ENCODE results near the gene AMOTL1. TPM values are rescaled to one million over a fixed set of nuclear protein-coding genes. Genes with fewer than 3 reads are reported as not detected.
A peak's percentile ranks its signal among the peaks of the same experiment; 100 is the strongest.

Gene AMOTL1, protein sequence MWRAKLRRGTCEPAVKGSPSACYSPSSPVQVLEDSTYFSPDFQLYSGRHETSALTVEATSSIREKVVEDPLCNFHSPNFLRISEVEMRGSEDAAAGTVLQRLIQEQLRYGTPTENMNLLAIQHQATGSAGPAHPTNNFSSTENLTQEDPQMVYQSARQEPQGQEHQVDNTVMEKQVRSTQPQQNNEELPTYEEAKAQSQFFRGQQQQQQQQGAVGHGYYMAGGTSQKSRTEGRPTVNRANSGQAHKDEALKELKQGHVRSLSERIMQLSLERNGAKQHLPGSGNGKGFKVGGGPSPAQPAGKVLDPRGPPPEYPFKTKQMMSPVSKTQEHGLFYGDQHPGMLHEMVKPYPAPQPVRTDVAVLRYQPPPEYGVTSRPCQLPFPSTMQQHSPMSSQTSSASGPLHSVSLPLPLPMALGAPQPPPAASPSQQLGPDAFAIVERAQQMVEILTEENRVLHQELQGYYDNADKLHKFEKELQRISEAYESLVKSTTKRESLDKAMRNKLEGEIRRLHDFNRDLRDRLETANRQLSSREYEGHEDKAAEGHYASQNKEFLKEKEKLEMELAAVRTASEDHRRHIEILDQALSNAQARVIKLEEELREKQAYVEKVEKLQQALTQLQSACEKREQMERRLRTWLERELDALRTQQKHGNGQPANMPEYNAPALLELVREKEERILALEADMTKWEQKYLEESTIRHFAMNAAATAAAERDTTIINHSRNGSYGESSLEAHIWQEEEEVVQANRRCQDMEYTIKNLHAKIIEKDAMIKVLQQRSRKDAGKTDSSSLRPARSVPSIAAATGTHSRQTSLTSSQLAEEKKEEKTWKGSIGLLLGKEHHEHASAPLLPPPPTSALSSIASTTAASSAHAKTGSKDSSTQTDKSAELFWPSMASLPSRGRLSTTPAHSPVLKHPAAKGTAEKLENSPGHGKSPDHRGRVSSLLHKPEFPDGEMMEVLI
- 10 to 100 TPM in 1 of 2 donors, 1 to 10 TPM in 1; 3.3 to 14.2 TPM for total RNA-seq
- long read RNA-seq, full-length matches to known transcripts: 1 of 5 reads
- long read RNA-seq, partial matches to known transcripts: 1 of 5 reads
- long read RNA-seq, other reads (novel, unspliced or antisense): 3 of 5 reads

DNA sequence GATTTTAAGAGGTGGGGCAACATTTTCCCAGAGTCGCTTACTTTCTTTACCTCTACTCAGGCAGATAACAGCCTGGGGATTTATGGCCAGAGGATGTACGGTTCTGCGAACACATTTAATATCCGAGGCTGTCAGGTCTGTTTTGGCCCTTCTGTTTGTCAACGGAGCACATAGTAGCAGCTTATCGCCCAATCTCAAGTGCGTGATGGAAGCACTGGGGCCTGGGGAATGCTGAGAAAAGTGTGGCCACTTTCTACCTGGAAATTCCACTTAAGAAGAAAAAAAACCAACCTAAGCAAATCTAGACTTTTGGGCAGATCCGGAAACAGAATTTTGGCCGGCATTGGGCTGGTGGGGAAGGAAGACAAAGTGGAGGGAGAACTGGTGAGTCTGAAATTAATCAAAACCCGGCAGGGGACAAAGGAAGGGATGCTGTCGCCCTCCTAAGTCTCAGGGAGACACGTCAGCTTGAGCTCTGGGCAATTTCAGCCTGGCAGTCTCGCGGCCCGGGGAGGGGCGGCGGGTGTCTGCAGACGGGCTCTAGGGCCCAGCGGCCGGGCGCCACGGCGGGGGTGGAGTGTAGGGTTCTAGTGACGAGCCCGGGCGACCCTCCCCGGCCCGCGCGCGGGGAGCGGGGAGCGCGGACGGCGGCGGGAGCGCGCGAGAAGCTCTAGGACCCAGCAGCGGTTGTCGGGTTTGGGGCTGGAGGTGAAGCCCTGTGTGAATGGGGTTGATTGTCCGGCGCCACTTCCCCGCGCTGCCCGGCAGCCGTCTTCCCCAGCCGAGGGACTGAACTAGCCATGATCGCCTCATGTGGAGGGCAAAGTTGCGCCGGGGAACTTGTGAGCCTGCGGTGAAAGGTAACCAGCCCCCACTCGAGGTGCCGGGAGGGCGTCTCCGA is at the start of gene AMOTL1:
Gene AMOTL1, plus strand, starts transcription at position 656 of the 901 bp plus-strand sequence. Its CDS starts 156 bp downstream, at position 812.
- peak; percentile 68 to 82 for DNase-seq
- peak; percentile 67 for ATAC-seq
- intact Hi-C loops (cut with DNase I, micrococcal nuclease): no loop called here

DNA sequence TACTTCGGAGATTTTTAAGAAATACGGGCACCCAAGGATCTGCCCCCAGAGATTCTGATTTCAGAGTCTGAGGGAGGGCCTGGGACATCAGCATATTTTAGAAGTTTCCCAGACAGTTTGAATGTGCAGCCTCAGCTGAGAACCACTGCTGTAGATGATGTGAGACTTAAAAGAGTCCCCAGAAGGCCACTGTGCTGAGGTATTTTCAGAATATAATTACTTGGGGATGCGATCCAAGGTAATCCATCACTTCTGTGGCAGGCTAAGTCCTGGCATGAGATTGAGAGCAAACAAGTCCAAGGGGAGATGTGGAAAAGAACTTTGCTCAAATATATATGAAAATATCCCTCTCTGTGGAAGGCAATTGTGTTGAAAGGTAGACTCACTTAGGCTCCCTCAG is 48.3 kb upstream of the AMOTL1 start:
- DNase-seq: no peak
- ATAC-seq: no peak
- intact Hi-C loops (cut with DNase I, micrococcal nuclease): no loop called here

DNA sequence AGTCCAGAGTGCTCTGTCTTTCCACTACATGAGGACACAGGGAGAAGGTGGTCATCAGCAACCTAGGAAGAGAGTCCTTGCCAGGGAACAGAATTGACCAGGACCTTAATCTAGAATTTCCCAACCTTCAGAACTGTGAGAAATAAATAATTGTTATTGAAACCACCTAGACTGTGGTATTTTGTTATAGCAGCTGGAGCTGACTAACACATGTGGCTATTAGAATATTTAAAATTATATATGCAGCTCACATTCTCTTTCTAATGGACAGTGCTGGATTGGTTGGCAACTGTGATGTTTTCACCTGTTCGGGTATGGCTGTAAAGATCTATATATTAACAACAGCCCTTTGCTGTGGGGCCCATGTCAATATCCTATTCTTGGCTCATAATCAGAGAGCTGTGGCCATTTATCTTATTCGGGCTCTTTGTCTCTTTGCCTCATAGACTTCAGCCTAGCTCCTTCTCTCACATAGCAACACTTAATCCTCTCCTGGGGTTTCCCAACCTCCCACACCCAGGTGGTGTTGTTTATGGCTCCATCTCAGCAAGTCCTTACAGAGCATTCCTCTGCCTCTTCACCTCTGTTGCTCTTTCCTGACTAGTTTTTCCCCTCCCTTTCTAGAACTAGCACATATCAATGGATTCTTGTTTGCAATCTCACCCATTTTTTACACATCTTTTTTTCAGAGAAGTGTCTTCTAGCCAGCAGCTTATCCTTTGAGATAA is 46.4 kb upstream of the AMOTL1 start:
- no peak for DNase-seq
- intact Hi-C loops (cut with DNase I, micrococcal nuclease): no loop called here
- no peak for ATAC-seq

DNA sequence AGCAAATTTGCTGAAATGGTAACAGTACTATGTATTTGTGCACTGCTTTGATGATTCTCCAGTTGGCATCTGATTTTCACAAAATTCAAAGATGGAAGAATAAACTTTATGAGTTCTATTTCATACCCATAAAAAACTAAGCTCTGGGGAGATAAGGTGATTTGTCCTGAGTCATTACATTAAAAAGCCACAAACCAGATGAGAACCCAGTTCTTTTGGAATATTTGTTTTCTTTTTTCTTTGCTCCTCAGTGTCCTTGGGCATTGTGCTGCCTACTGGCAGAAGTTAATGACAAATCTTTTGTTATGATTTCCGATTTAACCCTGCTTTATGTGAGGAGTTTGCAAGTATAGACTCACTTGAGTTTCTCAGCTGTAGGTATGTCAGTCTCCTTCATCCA is 45.4 kb upstream of the AMOTL1 start:
- no peak for ATAC-seq
- intact Hi-C loops (cut with DNase I, micrococcal nuclease): no loop called here
- DNase-seq: no peak

DNA sequence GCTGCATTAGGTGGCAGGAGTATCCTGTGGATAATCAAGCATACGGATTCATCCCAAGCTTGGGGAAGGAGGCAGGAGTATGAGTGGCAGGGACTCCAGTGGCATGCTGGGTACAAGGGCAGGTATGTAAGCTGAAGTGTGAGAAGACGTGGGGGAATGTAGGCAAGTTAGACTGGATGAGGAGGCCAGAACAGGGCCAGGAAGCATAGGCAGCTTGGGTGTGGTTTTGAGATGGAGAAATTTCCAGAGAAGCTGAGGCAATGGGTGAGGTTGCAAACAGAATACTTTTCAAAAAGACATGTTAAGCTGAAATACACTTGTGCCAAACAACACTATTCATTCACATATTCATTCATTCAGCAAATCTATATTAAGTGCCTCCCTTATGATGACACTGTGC is 43.1 kb upstream of the AMOTL1 start:
- no peak for ATAC-seq
- intact Hi-C loops (cut with DNase I, micrococcal nuclease): no loop called here
- DNase-seq: no peak

- intact Hi-C loops (cut with DNase I, micrococcal nuclease): no loop called here
- ATAC-seq: no peak
Observed at GRCh38 chr11:94727819-94728218, 40.3 kb upstream of the AMOTL1 start.

DNA sequence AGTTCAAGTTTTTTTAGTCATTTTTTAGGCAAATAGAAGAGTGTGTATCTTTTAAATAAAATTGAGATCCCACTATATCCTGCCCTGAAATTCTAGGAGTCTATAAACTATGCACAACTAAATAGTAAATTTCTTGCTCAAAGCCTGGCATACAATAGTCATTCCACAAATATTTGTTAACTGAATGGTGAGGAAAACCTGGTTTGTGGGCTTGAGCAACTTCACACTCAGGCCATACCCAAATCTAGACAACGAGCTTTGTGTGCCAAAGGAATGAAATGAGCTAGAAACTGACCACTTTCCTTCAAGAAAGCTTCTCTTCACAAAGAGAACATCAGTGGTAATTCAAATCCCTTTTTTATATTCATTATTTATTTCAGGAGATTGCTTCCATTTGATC is 39.6 kb upstream of the AMOTL1 start:
- intact Hi-C loops (cut with DNase I, micrococcal nuclease): no loop called here
- DNase-seq: no peak
- ATAC-seq: no peak

More at GRCh38 chr11:94727819-94728218, 40.3 kb upstream of the AMOTL1 start:
- no peak for DNase-seq

GRCh38 chr11:94728966-94729751 is 39.0 kb upstream of the AMOTL1 start:
- intact Hi-C loops (cut with DNase I, micrococcal nuclease): no loop called here
- no peak for ATAC-seq
- no peak for DNase-seq

GRCh38 chr11:94730153-94730552 is 38.0 kb upstream of the AMOTL1 start:
- no peak for DNase-seq
- intact Hi-C loops (cut with DNase I, micrococcal nuclease): no loop called here
- ATAC-seq: no peak

DNA sequence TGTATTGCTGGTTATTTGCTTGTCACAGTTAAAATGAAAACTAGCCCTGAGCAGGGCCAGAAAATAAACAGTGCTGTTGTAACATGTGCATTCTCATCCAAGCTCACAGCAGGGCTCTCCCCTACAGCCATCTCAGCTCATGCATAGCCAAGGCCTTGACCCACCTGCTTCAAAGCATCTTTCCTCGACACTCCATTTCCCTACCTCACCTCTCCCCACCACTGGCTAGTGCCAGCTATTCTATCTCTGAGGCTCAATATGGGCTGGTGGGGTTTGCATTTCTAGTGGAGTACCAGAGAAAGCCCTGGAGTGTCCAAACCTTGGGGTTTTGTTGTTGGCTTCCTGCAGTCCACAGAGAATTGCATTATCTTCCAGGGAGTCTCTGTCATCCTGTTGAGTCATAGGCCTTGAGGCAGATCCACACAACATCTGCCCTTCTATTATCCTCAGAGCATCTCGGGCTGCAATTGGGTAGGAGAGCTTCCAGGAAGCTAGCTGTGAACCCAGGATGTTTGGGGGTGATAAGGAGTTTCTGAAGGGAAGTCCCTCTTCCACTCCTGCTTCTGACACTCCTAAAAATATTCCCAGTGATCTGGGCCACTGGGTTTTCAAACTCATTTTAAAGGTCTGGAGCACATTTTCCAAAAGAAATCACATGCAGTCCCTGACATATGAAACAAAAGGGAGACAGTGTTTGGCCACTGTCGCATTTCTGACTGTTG is 36.1 kb upstream of the AMOTL1 start:
- DNase-seq: no peak
- no peak for ATAC-seq
- intact Hi-C loops (cut with DNase I, micrococcal nuclease): no loop called here

GRCh38 chr11:94732617-94733281 is 35.4 kb upstream of the AMOTL1 start:
- ATAC-seq: no peak
- intact Hi-C loops (cut with DNase I, micrococcal nuclease): no loop called here
- DNase-seq: no peak

GRCh38 chr11:94734563-94735275 is 33.4 kb upstream of the AMOTL1 start:
- ATAC-seq (no peak), DNase-seq (no peak)
- intact Hi-C loops (cut with DNase I, micrococcal nuclease): no loop called here

GRCh38 chr11:94735907-94736306 is 32.2 kb upstream of the AMOTL1 start:
- DNase-seq: no peak
- no peak for ATAC-seq
- intact Hi-C loops (cut with DNase I, micrococcal nuclease): no loop called here

GRCh38 chr11:94737171-94737611 is 31.0 kb upstream of the AMOTL1 start:
- no peak for ATAC-seq
- intact Hi-C loops (cut with DNase I, micrococcal nuclease): no loop called here
- no peak for DNase-seq

GRCh38 chr11:94738746-94739145 is 29.4 kb upstream of the AMOTL1 start:
- ATAC-seq (no peak), DNase-seq (no peak)
- intact Hi-C loops (cut with DNase I, micrococcal nuclease): no loop called here

All from left colon (tissue), 2 donors.